NCI-H774 (cell line): ENCODE data around the gene DUT.

ENCODE experiments used
- DNase-seq: peaks from one replicate; lab custom pipeline; 2025; lab: John Stamatoyannopoulos, UW

DUT gene

GRCh38 chr15:48330105-48330785 is 984 bp upstream of the DUT start:
- no peak for DNase-seq

- DNase-seq: peak; percentile 55
Measured at GRCh38 chr15:48331796-48332641, 790 bp downstream of the DUT start.

DNA sequence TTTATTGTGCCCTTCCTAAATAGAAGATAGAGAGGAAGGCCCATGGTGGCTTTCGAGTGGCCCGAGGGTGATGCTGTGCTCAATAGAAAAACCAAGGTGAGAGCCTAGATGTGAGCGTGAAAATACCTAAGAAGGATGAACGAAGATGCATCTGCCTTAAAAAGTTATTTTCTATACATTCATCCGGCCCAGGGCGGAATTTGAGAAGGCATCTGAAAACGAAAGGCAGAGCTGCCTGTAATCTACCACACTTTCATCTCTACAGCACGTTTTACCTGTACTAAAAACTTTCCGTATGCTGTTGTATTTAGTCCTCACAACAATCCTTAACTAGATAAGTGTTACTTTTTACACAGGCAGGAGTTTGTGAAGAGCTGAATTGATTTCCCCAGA is 1.4 kb downstream of the DUT start:
- DNase-seq: no peak

DNA sequence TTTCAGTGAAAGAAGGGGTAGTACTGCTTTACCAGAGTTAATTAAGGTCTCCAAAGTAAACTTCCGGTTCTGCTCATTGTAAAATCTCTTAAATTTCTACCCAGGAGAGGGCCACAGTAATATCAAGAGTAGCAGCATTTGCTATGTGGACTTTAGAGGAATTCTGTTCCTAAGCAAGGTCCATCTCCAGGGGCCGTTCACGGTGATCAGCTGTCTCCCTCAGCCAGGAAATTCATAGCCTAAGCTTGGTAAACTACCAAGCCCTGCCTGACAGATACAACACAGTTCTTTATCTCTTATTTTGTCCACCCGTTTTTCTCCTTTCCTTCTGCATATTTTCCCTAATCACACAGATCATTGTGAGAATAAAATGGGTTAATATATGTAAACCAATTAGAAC is 2.3 kb downstream of the DUT start:
- no peak for DNase-seq

GRCh38 chr15:48334260-48334659 is 3.0 kb downstream of the DUT start:
- DNase-seq: no peak

DNA sequence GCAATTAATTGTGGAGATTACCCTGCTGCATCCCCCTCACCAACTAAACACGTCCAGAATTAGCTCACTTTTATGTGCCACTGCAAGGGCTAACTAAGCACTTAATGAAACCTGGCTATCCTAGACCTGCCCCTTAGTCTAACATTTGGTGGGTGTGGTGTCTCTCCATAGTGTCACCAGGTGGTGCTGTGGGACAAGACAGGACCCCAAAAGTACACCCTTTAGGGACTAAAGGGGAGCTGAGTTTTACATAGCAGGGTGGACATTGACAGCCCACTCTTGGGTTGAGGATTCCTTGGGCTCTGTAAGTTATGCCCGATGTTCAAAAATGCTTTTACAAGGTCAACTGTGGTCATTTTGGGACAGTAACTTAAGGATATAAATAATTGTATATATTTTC is 5.7 kb downstream of the DUT start:
- DNase-seq: no peak

DNA sequence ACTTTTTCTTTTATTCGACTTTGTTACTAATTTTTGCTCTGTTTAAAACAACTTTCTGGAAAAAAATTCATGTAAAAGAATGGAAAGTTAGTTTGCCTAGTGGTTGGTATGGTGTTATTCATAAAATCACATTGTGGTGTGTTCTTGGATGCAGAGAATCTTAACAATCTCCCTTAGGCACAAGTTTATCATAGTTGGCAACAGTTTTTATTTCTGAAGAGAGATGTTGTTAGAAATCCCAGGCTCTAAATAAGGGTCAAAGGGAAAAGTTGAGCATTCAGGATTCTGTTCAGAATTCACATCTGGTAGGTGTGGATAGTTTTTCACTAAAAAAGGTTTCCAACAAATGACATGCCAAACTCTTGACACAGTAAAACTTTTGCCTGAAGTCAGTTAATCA is 6.4 kb downstream of the DUT start:
- DNase-seq: no peak

DNA sequence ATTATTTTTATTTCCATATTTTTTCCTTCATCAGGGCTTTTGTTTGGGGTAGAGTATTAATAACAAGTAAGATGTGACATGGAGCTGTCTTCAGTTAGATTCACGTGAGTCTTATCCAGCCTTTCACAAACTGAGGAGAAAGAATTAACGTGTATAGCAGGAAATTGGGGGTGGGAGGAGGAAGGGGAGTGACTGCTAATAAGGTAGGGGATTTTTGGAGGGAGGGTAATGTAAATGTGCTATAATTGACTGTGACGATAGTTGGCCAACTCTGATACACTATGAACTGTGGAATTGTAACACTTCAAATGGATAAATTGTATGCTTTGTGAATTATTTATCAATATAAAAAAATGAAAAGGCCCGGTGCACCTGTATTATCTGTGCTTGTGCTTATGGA is 8.9 kb downstream of the DUT start:
- DNase-seq: no peak

- DNase-seq: no peak
Measured at GRCh38 chr15:48343865-48344264, 12.6 kb downstream of the DUT start.

GRCh38 chr15:48345516-48345915 is 14.3 kb downstream of the DUT start:
- no peak for DNase-seq

- peak; percentile 76 for DNase-seq
Measured at GRCh38 chr15:48352474-48353072, 21.3 kb downstream of the DUT start.

GRCh38 chr15:48354694-48355303 is 23.6 kb downstream of the DUT start:
- no peak for DNase-seq

GRCh38 chr15:48355377-48355776 is 24.1 kb downstream of the DUT start:
- no peak for DNase-seq

DNA sequence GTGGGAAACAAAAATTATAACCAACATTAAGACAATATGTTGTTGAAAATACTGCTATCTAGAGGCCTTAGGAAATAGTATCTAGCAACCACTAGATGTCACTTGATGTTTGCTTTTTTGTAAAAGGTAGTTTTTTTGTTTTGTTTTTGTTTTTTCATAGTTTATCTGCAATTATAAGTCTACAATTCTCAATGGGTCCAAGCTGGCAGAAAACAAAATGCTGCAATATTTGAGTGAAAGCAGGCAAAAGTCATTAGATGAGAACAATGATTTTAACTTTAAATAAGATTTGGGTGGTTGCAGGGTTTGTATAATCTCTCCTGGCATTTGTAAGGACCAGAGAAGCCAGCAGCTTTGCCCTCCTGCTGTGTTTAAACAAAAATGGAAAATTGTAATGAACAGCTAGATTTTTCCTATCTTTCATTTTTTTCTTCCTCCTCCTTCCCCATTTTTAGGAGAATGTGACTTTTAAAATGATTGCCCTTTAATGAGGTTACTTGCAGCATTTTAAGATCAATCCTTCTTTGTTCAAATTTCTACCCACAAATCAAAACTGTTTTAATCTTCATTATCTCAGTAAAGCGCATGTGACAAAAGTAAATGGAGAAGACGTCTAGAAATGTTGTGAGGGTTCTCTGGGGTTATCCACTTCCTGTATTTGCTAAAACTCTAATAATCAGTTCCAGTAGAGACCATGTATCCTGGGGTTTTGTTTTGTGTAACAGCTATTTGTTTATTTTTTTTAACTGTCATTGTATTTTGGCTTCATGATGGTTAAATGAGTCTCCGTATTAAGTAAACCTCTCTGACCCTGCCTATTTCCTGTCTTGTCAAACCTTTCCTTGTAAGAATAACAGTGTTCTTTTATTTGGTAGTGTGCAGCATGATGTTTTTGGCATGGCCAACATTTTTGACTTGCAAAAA is 27.3 kb downstream of the DUT start:
- peak; percentile 40 for DNase-seq

DNA sequence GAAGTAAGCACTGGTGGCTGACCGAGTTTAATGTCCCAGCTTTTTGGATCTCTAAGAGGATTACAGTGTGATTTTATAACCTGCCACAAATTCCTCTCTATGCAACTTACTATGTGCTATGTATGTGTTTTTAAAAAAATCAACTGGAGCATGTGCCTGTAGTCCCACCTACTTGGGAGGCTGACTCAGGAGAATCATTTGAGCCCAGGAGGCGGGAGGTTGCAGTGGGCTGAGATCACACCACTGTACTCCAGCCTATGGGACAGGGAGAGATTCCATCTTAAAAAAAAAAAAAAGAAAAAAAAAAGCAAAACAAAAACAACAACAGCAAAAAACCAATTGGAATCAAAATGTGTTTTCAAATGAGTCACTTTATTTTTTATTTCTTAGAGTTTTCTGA is 29.6 kb downstream of the DUT start:
- no peak for DNase-seq

GRCh38 chr15:48361685-48362084 is 30.5 kb downstream of the DUT start:
- DNase-seq: no peak

GRCh38 chr15:48363474-48363873 is 32.2 kb downstream of the DUT start:
- no peak for DNase-seq

GRCh38 chr15:48365575-48365974 is 34.3 kb downstream of the DUT start:
- no peak for DNase-seq

DNA sequence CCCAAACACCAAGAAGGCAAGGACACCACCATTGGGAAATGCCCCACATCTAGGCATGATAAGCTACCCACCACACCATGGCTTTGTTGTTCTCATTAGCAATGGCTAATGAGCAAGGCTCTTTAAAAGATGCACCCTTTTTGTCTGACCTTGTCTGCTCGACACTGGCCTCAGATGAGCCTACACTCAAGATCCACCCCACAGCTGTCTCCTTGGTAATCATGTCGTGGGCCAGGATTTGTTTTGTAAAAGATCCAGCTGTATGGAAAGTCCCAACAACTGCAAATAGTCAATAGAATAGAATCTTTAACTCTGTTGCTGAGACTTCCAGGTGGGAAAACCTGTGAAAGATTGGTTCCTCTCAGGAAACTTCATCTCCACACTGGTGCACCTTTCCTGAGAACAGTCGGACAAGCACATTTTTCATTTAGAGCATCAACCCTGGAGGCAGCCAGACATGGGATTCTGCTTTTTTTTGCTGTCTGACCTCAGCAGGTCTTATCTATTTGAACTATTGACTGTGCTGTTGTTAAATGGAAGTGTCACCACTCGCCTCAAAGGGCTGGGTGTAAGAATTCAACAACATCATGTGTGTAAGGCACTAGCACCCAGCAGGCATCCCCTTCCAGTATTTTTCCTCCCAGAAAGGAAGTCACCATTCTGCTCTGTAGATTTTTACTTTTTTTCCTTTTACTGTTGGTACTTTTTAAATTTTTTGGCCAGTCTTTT is 35.5 kb downstream of the DUT start:
- no peak for DNase-seq

GRCh38 chr15:48367483-48367882 is 36.3 kb downstream of the DUT start:
- no peak for DNase-seq

GRCh38 chr15:48370460-48370859 is 39.2 kb downstream of the DUT start:
- no peak for DNase-seq
